Neural progenitor cell (in vitro differentiated cells): ENCODE results near the gene MNT.

ENCODE experiments used
- CTCF ChIP-seq: fragments of 200-600 bp; sonication (generic); IDR thresholded peaks from 2 replicates; pipeline ENCODE4 v1.5.1; 2017; ENCODE audit warnings: antibody characterized with exemption, mild to moderate bottlenecking
- EZH2 ChIP-seq: fragments of 200-600 bp; sonication (generic); IDR thresholded peaks from 2 replicates; pipeline ENCODE4 v1.6.1; 2017; ENCODE audit warnings: antibody characterized with exemption, mild to moderate bottlenecking, moderate library complexity
- EZH2phosphoT487 ChIP-seq: fragments of 200-600 bp; sonication (generic); IDR thresholded peaks from 2 replicates; pipeline ENCODE4 v1.6.1; 2017; ENCODE audit warnings: antibody characterized with exemption

GRCh38 chr17:2344528-2344927 is 56.3 kb downstream of the MNT start:
- TF ChIP-seq EZH2: no peak
- no peak for TF ChIP-seq CTCF
- no peak for TF ChIP-seq EZH2phosphoT487
